Endodermal cell (in vitro differentiated cells): ENCODE measurements around the gene TMEM44. TPM values are rescaled to one million over a fixed set of nuclear protein-coding genes. Genes with fewer than 3 reads are reported as not detected.

Source experiments
- DNase-seq: peaks from one replicate; pipeline ENCODE4 v3.0.0-alpha.2; 2017
- H3K27ac ChIP-seq: 2 replicates; pipeline ENCODE4 v1.5.1; 2013; ENCODE audit warnings: mild to moderate bottlenecking, low read depth, low read length, moderate library complexity
- H3K27me3 ChIP-seq: 2 replicates; pipeline ENCODE4 v1.6.1; 2013; ENCODE audit warnings: mild to moderate bottlenecking, low read length, moderate library complexity; ENCODE audit not compliant: insufficient read depth, control insufficient read depth, poor library complexity, severe bottlenecking
- H3K36me3 ChIP-seq: 2 replicates; pipeline ENCODE4 v1.7.0; 2013; ENCODE audit warnings: mild to moderate bottlenecking, low read length, moderate library complexity; ENCODE audit not compliant: control insufficient read depth, insufficient read depth
- H3K4me1 ChIP-seq: one replicate; pipeline ENCODE4 v1.7.0; 2013; ENCODE audit warnings: low read length; ENCODE audit not compliant: control insufficient read depth, insufficient read depth
- H3K4me3 ChIP-seq: 2 replicates; pipeline ENCODE4 v1.5.1; 2013; ENCODE audit warnings: mild to moderate bottlenecking, low read length, moderate library complexity
- H3K9ac ChIP-seq: 2 replicates; pipeline ENCODE4 v1.6.1; 2013; ENCODE audit warnings: mild to moderate bottlenecking, low read length, moderate library complexity; ENCODE audit not compliant: poor library complexity, severe bottlenecking; ENCODE audit errors: extremely low read depth
- H3K9me3 ChIP-seq: 2 replicates; pipeline ENCODE4 v1.6.1; 2013; ENCODE audit warnings: mild to moderate bottlenecking, low read length, moderate library complexity; ENCODE audit not compliant: control insufficient read depth
- H3K27ac Mint-ChIP-seq: 2 replicates; pipeline ENCODE4 v1.8.0; 2020; ENCODE audit warnings: mixed read lengths
- H3K27me3 Mint-ChIP-seq: 2 replicates; pipeline ENCODE4 v1.8.0; 2021; ENCODE audit warnings: mild to moderate bottlenecking, mixed read lengths; ENCODE audit not compliant: insufficient read depth
- H3K36me3 Mint-ChIP-seq: 2 replicates; pipeline ENCODE4 v1.8.0; 2020; ENCODE audit warnings: low read depth, mixed read lengths
- H3K4me1 Mint-ChIP-seq: 2 replicates; pipeline ENCODE4 v1.8.0; 2020; ENCODE audit warnings: mixed read lengths
- H3K4me3 Mint-ChIP-seq: 2 replicates; pipeline ENCODE4 v1.8.0; 2020; ENCODE audit warnings: mild to moderate bottlenecking, moderate library complexity, mixed read lengths
- H3K9me3 Mint-ChIP-seq: 2 replicates; pipeline ENCODE4 v1.8.0; 2020; ENCODE audit warnings: mild to moderate bottlenecking, mixed read lengths
- CTCF ChIP-seq: fragments of 200-600 bp; sonication (generic); conservative IDR thresholded peaks from 2 replicates; pipeline ENCODE4 v1.5.0; 2021; ENCODE audit warnings: antibody characterized with exemption, mild to moderate bottlenecking
- WGBS, 2 experiments: methylation state at CpG; one replicate each; pipeline versions ENCODE4 v1.1.5 to v1.1.7; 2013; ENCODE audit warnings: missing lambda C conversion rate in 2 of 2, mixed read lengths in 1 of 2; ENCODE audit not compliant: insufficient coverage in 1 of 2, insufficient read length in 1 of 2; 5-methylcytosine and 5-hydroxymethylcytosine counted together
- total RNA-seq, 2 donors: library from RNA; stranded (reverse); fragmentation: NEBNext Ultra II Directional in 1 of 2; extraction: Animal tissue kit (Norgen Biotek cat#: 25700) in 1 of 2; gene quantifications; 2 replicates in 1 of 2; 3 replicates in 1 of 2; pipeline ENCODE4 v1.2.1, GENCODE V29; 2021

The TMEM44 gene
- total RNA-seq, 2 donors from 2014 or later = 31.0 to 34.4 TPM

- WGBS, 2 experiments = 85 to 87% methylated on average over 14 to 15 of the region's 15 CpGs
- TF ChIP-seq CTCF = peak; percentile 40
- Histone ChIP-seq H3K4me3 (no peak overlapping the region), H3K36me3 (no peaks in the 10 kb centered on the region), H3K9me3 (no peaks in the 10 kb centered on the region), H3K27ac (no peak overlapping the region), H3K9ac (no peak overlapping the region), H3K27me3 (no peaks in the 10 kb centered on the region), H3K4me1 (peaks cover 13% of the 10 kb centered on the region)
- peaks cover 36% of the 10 kb centered on the region for H3K4me1 Mint-ChIP-seq
- H3K27ac Mint-ChIP-seq = no peak overlapping the region
- H3K9me3 Mint-ChIP-seq = no peaks in the 10 kb centered on the region
- H3K36me3 Mint-ChIP-seq = no peaks in the 10 kb centered on the region
- H3K27me3 Mint-ChIP-seq = no peaks in the 10 kb centered on the region
- H3K4me3 Mint-ChIP-seq = no peak overlapping the region
- DNase-seq = no peak
Measured at GRCh38 chr3:194574639-194575483, 58.4 kb downstream of the TMEM44 start.

- Mint-ChIP-seq H3K27ac (peak overlapping the region; percentile 33), H3K9me3 (no peaks in the 10 kb centered on the region), H3K36me3 (no peaks in the 10 kb centered on the region), H3K27me3 (no peaks in the 10 kb centered on the region), H3K4me1 (peaks cover 36% of the 10 kb centered on the region), H3K4me3 (no peak overlapping the region)
- WGBS, 2 experiments = 75 to 81% methylated on average over 7 to 10 of the region's 10 CpGs
- H3K27me3 ChIP-seq = no peaks in the 10 kb centered on the region
- H3K27ac ChIP-seq = no peak overlapping the region
- peak; percentile 86 for DNase-seq
- peak; percentile 83 for TF ChIP-seq CTCF
- H3K4me1 ChIP-seq = peaks cover 13% of the 10 kb centered on the region
- no peaks in the 10 kb centered on the region for H3K36me3 ChIP-seq
- no peak overlapping the region for H3K9ac ChIP-seq
- H3K4me3 ChIP-seq = no peak overlapping the region
- H3K9me3 ChIP-seq = no peaks in the 10 kb centered on the region
Measured at GRCh38 chr3:194573680-194574437, 59.4 kb downstream of the TMEM44 start.

GRCh38 chr3:194572944-194573491 lies 60.2 kb downstream of the TMEM44 start:
- Histone ChIP-seq H3K9ac (peak overlapping the region; percentile 28), H3K4me3 (no peak overlapping the region), H3K27ac (no peak overlapping the region), H3K4me1 (peaks cover 13% of the 10 kb centered on the region), H3K36me3 (no peaks in the 10 kb centered on the region), H3K9me3 (no peaks in the 10 kb centered on the region), H3K27me3 (no peaks in the 10 kb centered on the region)
- no peak for DNase-seq
- no peak for TF ChIP-seq CTCF
- no peaks in the 10 kb centered on the region for H3K27me3 Mint-ChIP-seq
- H3K4me1 Mint-ChIP-seq = peaks cover 36% of the 10 kb centered on the region
- H3K36me3 Mint-ChIP-seq = no peaks in the 10 kb centered on the region
- H3K4me3 Mint-ChIP-seq = no peak overlapping the region
- WGBS, 2 experiments = 92 to 96% methylated on average over 14 to 16 of the region's 16 CpGs
- no peaks in the 10 kb centered on the region for H3K9me3 Mint-ChIP-seq
- H3K27ac Mint-ChIP-seq = peak overlapping the region; percentile 96
